Measurements from ENCODE around the gene CARD6. TPM values are rescaled to one million over a fixed set of nuclear protein-coding genes. Genes with fewer than 3 reads are reported as not detected.

CARD6 gene
- total and polyA plus RNA-seq, 2 of the 8 experiments (the other 6 are each of a cell fraction or from before 2014, with no cell fraction given): 0.41 to 0.50 TPM

DNA sequence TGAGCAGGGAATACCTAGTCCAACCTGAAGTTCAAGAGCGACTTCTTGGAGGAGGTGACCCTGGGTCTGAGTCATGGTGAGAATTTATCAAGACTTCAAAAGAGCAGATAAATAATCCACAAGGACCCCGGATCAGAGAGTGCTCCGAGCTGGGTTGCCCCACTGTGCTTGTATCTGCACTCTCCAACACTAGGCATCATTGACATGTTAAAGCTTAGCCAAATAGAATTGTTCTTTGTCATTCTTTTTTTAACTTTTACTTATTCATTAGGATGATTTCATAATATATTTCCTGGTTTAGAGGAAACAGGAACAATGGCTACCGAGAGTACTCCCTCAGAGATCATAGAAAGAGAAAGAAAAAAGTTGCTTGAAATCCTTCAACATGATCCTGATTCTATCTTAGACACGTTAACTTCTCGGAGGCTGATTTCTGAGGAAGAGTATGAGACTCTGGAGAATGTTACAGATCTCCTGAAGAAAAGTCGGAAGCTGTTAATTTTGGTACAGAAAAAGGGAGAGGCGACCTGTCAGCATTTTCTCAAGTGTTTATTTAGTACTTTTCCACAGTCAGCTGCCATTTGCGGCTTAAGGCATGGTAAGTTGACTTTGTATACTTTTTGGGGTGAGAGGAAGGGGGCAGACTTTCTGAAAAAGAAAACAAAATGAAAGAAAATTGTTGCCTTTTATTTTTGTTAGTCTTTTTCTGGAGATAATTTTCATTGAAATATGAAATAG is at the start of gene CARD6 (continued):
- TF ChIP-seq POU5F1 (IDR thresholded peaks at IDR 0.05; ENCODE audit: low read depth, low read length): no peak
- TF ChIP-seq, protein P1, sequence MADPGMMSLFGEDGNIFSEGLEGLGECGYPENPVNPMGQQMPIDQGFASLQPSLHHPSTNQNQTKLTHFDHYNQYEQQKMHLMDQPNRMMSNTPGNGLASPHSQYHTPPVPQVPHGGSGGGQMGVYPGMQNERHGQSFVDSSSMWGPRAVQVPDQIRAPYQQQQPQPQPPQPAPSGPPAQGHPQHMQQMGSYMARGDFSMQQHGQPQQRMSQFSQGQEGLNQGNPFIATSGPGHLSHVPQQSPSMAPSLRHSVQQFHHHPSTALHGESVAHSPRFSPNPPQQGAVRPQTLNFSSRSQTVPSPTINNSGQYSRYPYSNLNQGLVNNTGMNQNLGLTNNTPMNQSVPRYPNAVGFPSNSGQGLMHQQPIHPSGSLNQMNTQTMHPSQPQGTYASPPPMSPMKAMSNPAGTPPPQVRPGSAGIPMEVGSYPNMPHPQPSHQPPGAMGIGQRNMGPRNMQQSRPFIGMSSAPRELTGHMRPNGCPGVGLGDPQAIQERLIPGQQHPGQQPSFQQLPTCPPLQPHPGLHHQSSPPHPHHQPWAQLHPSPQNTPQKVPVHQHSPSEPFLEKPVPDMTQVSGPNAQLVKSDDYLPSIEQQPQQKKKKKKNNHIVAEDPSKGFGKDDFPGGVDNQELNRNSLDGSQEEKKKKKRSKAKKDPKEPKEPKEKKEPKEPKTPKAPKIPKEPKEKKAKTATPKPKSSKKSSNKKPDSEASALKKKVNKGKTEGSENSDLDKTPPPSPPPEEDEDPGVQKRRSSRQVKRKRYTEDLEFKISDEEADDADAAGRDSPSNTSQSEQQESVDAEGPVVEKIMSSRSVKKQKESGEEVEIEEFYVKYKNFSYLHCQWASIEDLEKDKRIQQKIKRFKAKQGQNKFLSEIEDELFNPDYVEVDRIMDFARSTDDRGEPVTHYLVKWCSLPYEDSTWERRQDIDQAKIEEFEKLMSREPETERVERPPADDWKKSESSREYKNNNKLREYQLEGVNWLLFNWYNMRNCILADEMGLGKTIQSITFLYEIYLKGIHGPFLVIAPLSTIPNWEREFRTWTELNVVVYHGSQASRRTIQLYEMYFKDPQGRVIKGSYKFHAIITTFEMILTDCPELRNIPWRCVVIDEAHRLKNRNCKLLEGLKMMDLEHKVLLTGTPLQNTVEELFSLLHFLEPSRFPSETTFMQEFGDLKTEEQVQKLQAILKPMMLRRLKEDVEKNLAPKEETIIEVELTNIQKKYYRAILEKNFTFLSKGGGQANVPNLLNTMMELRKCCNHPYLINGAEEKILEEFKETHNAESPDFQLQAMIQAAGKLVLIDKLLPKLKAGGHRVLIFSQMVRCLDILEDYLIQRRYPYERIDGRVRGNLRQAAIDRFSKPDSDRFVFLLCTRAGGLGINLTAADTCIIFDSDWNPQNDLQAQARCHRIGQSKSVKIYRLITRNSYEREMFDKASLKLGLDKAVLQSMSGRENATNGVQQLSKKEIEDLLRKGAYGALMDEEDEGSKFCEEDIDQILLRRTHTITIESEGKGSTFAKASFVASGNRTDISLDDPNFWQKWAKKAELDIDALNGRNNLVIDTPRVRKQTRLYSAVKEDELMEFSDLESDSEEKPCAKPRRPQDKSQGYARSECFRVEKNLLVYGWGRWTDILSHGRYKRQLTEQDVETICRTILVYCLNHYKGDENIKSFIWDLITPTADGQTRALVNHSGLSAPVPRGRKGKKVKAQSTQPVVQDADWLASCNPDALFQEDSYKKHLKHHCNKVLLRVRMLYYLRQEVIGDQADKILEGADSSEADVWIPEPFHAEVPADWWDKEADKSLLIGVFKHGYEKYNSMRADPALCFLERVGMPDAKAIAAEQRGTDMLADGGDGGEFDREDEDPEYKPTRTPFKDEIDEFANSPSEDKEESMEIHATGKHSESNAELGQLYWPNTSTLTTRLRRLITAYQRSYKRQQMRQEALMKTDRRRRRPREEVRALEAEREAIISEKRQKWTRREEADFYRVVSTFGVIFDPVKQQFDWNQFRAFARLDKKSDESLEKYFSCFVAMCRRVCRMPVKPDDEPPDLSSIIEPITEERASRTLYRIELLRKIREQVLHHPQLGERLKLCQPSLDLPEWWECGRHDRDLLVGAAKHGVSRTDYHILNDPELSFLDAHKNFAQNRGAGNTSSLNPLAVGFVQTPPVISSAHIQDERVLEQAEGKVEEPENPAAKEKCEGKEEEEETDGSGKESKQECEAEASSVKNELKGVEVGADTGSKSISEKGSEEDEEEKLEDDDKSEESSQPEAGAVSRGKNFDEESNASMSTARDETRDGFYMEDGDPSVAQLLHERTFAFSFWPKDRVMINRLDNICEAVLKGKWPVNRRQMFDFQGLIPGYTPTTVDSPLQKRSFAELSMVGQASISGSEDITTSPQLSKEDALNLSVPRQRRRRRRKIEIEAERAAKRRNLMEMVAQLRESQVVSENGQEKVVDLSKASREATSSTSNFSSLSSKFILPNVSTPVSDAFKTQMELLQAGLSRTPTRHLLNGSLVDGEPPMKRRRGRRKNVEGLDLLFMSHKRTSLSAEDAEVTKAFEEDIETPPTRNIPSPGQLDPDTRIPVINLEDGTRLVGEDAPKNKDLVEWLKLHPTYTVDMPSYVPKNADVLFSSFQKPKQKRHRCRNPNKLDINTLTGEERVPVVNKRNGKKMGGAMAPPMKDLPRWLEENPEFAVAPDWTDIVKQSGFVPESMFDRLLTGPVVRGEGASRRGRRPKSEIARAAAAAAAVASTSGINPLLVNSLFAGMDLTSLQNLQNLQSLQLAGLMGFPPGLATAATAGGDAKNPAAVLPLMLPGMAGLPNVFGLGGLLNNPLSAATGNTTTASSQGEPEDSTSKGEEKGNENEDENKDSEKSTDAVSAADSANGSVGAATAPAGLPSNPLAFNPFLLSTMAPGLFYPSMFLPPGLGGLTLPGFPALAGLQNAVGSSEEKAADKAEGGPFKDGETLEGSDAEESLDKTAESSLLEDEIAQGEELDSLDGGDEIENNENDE (IDR thresholded peaks at IDR 0.05; ENCODE audit: insufficient replicate concordance, low read length): no peak
- TF ChIP-seq SUZ12 (IDR thresholded peaks at IDR 0.05; ENCODE audit: low read length): no peak

All from H1 (cell line).